Neural progenitor cell (in vitro differentiated cells): ENCODE results near the gene AFF3. TPM values are rescaled to one million over a fixed set of nuclear protein-coding genes. Genes with fewer than 3 reads are reported as not detected.
A peak's percentile ranks its signal among the peaks of the same experiment; 100 is the strongest.

Experiments used
- DNase-seq: peaks from one replicate; pipeline ENCODE4 v3.0.0-alpha.2; 2016; ENCODE audit warnings: low spot score
- H2AFZ ChIP-seq: fragments of 200-600 bp; sonication (generic); replicated peaks from 2 replicates; pipeline ENCODE4 v1.6.1; 2016; ENCODE audit warnings: antibody characterized with exemption
- H3F3A ChIP-seq: fragments of 200-600 bp; sonication (generic); 2 replicates; pipeline ENCODE4 v1.6.1; 2016; ENCODE audit warnings: antibody characterized with exemption, low read depth
- H3K27ac ChIP-seq: fragments of 200-600 bp; sonication (generic); 2 replicates; pipeline ENCODE4 v1.5.1; 2016; ENCODE audit warnings: mild to moderate bottlenecking
- H3K27me3 ChIP-seq: fragments of 200-600 bp; sonication (generic); 2 replicates; pipeline ENCODE4 v1.6.1; 2016; ENCODE audit warnings: mild to moderate bottlenecking, moderate library complexity
- H3K36me3 ChIP-seq: fragments of 200-600 bp; sonication (generic); 2 replicates; pipeline ENCODE4 v1.5.1; 2016
- H3K4me1 ChIP-seq: fragments of 200-600 bp; sonication (generic); 2 replicates; pipeline ENCODE4 v1.6.1; 2016; ENCODE audit warnings: mixed run types
- H3K4me2 ChIP-seq: fragments of 200-600 bp; sonication (generic); 2 replicates; pipeline ENCODE4 v1.6.1; 2016
- H3K4me3 ChIP-seq: fragments of 200-600 bp; sonication (generic); 2 replicates; pipeline ENCODE4 v1.5.1; 2016
- H3K79me2 ChIP-seq: fragments of 200-600 bp; sonication (generic); 2 replicates; pipeline ENCODE4 v1.6.1; 2016; ENCODE audit warnings: low read depth
- H3K9ac ChIP-seq: fragments of 200-600 bp; sonication (generic); 2 replicates; pipeline ENCODE4 v1.6.1; 2016
- H3K9me3 ChIP-seq: fragments of 200-600 bp; sonication (generic); 2 replicates; pipeline ENCODE4 v1.5.1; 2016; ENCODE audit warnings: low read depth
- H4K20me1 ChIP-seq: fragments of 200-600 bp; sonication (generic); 2 replicates; pipeline ENCODE4 v1.6.1; 2016; ENCODE audit warnings: low read depth
- H3K27ac Mint-ChIP-seq: 3 replicates; pipeline ENCODE4 v1.8.0; 2021; ENCODE audit warnings: mixed read lengths
- H3K27me3 Mint-ChIP-seq: 2 replicates; pipeline ENCODE4 v1.8.0; 2022; ENCODE audit warnings: low read depth, mild to moderate bottlenecking, inconsistent platforms, moderate library complexity, mixed read lengths; ENCODE audit not compliant: insufficient read depth
- H3K36me3 Mint-ChIP-seq: 3 replicates; pipeline ENCODE4 v1.8.0; 2021; ENCODE audit warnings: mixed read lengths
- H3K4me1 Mint-ChIP-seq: 3 replicates; pipeline ENCODE4 v1.8.0; 2021; ENCODE audit warnings: mixed read lengths
- H3K4me3 Mint-ChIP-seq: 3 replicates; pipeline ENCODE4 v1.8.0; 2021; ENCODE audit warnings: mild to moderate bottlenecking, moderate library complexity, mixed read lengths
- H3K9me3 Mint-ChIP-seq: 3 replicates; pipeline ENCODE4 v1.8.0; 2020; ENCODE audit warnings: mixed read lengths
- CTCF ChIP-seq: fragments of 200-600 bp; sonication (generic); IDR thresholded peaks from 2 replicates; pipeline ENCODE4 v1.5.1; 2017; ENCODE audit warnings: antibody characterized with exemption, mild to moderate bottlenecking
- EZH2 ChIP-seq: fragments of 200-600 bp; sonication (generic); IDR thresholded peaks from 2 replicates; pipeline ENCODE4 v1.6.1; 2017; ENCODE audit warnings: antibody characterized with exemption, mild to moderate bottlenecking, moderate library complexity
- EZH2phosphoT487 ChIP-seq: fragments of 200-600 bp; sonication (generic); IDR thresholded peaks from 2 replicates; pipeline ENCODE4 v1.6.1; 2017; ENCODE audit warnings: antibody characterized with exemption
- total RNA-seq: library from RNA; depleted of rRNA; stranded (reverse); fragments of >200 nt; gene quantifications from 2 replicates; pipeline ENCODE4 v1.2.3, GENCODE V29; 2015; ENCODE audit warnings: low replicate concordance

The AFF3 gene
- total RNA-seq, 1 donor from 2014 or later: 0.26 TPM

GRCh38 chr2:99605036-99605435 is 537.4 kb downstream of the AFF3 start:
- no peak overlapping the region for H3K4me2 ChIP-seq
- no peak overlapping the region for H3K27ac Mint-ChIP-seq

GRCh38 chr2:99602476-99602875 is 539.9 kb downstream of the AFF3 start:
- Histone ChIP-seq H3K36me3 (no peaks in the 10 kb centered on the region), H3F3A (no peaks in the 10 kb centered on the region), H3K4me2 (no peak overlapping the region), H3K9me3 (no peaks in the 10 kb centered on the region), H2AFZ (no peak overlapping the region), H4K20me1 (no peaks in the 10 kb centered on the region), H3K4me3 (no peak overlapping the region), H3K79me2 (no peaks in the 10 kb centered on the region), H3K27ac (no peak overlapping the region), H3K27me3 (no peaks in the 10 kb centered on the region), H3K9ac (no peak overlapping the region), H3K4me1 (no peaks in the 10 kb centered on the region)
- no peaks in the 10 kb centered on the region for H3K36me3 Mint-ChIP-seq
- TF ChIP-seq CTCF (no peak), EZH2 (no peak), EZH2phosphoT487 (no peak)
- H3K27ac Mint-ChIP-seq: no peak overlapping the region
- no peak for DNase-seq
- H3K9me3 Mint-ChIP-seq: no peaks in the 10 kb centered on the region
- peaks cover 3% of the 10 kb centered on the region for H3K27me3 Mint-ChIP-seq
- H3K4me1 Mint-ChIP-seq: peaks cover 34% of the 10 kb centered on the region
- no peak overlapping the region for H3K4me3 Mint-ChIP-seq

More at GRCh38 chr2:99605036-99605435, 537.4 kb downstream of the AFF3 start:
- TF ChIP-seq EZH2 (no peak), EZH2phosphoT487 (no peak), CTCF (no peak)
- Histone ChIP-seq H3K27me3 (no peaks in the 10 kb centered on the region), H3K36me3 (no peaks in the 10 kb centered on the region), H3F3A (no peaks in the 10 kb centered on the region), H4K20me1 (no peaks in the 10 kb centered on the region), H3K4me3 (no peak overlapping the region), H3K9ac (no peak overlapping the region), H3K79me2 (no peaks in the 10 kb centered on the region), H2AFZ (no peak overlapping the region), H3K27ac (no peak overlapping the region), H3K9me3 (no peaks in the 10 kb centered on the region), H3K4me1 (no peaks in the 10 kb centered on the region)
- Mint-ChIP-seq H3K27me3 (no peaks in the 10 kb centered on the region), H3K4me3 (no peak overlapping the region), H3K9me3 (no peaks in the 10 kb centered on the region), H3K36me3 (no peaks in the 10 kb centered on the region), H3K4me1 (peaks cover 27% of the 10 kb centered on the region)
- DNase-seq: no peak

DNA sequence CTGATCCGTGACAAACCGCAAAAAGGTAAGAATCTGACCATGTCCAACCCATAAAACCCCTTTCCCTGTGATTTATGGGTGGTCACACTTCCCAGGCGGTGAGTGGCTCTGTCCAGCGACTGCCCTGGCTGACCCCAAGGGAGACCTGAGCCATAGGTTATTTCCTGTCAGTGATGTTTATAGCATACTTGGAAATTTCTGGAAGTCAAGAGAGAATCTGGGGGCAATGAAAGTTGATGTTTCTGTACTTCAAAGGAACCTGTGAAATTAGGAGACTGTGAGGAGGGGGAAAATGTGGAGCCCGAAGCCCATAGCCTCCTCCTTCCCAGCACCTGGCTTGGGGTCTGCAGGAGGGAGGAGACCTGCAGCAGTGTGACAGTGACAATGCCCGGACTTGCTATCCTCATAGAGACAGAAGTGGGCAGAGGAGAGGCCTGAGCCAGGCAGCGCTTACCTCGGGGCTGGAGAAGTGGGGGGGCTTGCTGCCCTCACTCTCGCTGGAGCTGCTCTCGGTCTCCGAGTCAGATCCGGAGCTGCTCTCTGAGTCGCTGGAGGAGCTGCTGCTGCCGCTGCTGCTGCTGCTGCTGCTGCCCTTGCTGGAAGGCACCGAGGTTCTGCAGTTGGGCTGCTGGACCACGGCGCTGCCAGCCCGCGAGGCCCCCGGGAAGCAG is 541.3 kb downstream of the AFF3 start:
- peaks cover 3% of the 10 kb centered on the region for H3K27me3 Mint-ChIP-seq
- H3K27me3 ChIP-seq: no peaks in the 10 kb centered on the region
- no peaks in the 10 kb centered on the region for H3K79me2 ChIP-seq
- TF ChIP-seq EZH2phosphoT487 (no peak), EZH2 (no peak), CTCF (no peak)
- no peaks in the 10 kb centered on the region for H4K20me1 ChIP-seq
- H3K27ac ChIP-seq: no peak overlapping the region
- DNase-seq: peak; percentile 9
- no peak overlapping the region for H3K4me3 ChIP-seq
- no peak overlapping the region for H3K9ac ChIP-seq
- H3K9me3 ChIP-seq: no peaks in the 10 kb centered on the region
- H3K9me3 Mint-ChIP-seq: no peaks in the 10 kb centered on the region
- no peak overlapping the region for H2AFZ ChIP-seq
- H3K36me3 Mint-ChIP-seq: no peaks in the 10 kb centered on the region
- no peak overlapping the region for H3K27ac Mint-ChIP-seq
- no peak overlapping the region for H3K4me3 Mint-ChIP-seq
- no peak overlapping the region for H3K4me2 ChIP-seq
- H3K4me1 Mint-ChIP-seq: peaks cover 34% of the 10 kb centered on the region
- no peaks in the 10 kb centered on the region for H3K4me1 ChIP-seq
- no peaks in the 10 kb centered on the region for H3K36me3 ChIP-seq
- H3F3A ChIP-seq: no peaks in the 10 kb centered on the region
